K562 (cell line): ENCODE measurements around the gene SNUPN. TPM values are rescaled to one million over a fixed set of nuclear protein-coding genes. Genes with fewer than 3 reads are reported as not detected.
A peak's percentile ranks its signal among the peaks of the same experiment; 100 is the strongest.

ENCODE experiments used
- BRF1 ChIP-seq: IDR thresholded peaks from 3 replicates; pipeline ENCODE4 v1.6.1; 2011; ENCODE audit warnings: borderline replicate concordance, mild to moderate bottlenecking; ENCODE audit not compliant: insufficient read length; ENCODE audit errors: extremely low read depth
- CHD1 ChIP-seq: fragments of 200-600 bp; sonication (generic); IDR thresholded peaks from one replicate; pipeline ENCODE4 v1.6.1; 2012; ENCODE audit warnings: mild to moderate bottlenecking, moderate library complexity, low read length, inconsistent platforms
- ETV1 ChIP-seq: fragments of 450-650 bp; conservative IDR thresholded peaks from 2 replicates; pipeline ENCODE4 v1.6.1; 2016; ENCODE audit warnings: missing genetic modification characterization, control low read depth, low read depth, missing compliant biosample characterization
- EWSR1 ChIP-seq: fragments of 450-650 bp; IDR thresholded peaks from 2 replicates; pipeline ENCODE4 v1.6.1; 2018; ENCODE audit warnings: borderline replicate concordance, mild to moderate bottlenecking, low read depth, moderate library complexity; ENCODE audit not compliant: partially characterized antibody
- ILF3 ChIP-seq: fragments of 450-650 bp; IDR thresholded peaks from 2 replicates; pipeline ENCODE4 v1.6.1; 2018; ENCODE audit warnings: antibody characterized with exemption, mild to moderate bottlenecking, moderate library complexity, borderline replicate concordance
- JUNB ChIP-seq: fragments of 450-650 bp; formaldehyde crosslinking; conservative IDR thresholded peaks from 2 replicates; pipeline ENCODE4 v1.4.0; 2020; ENCODE audit warnings: mild to moderate bottlenecking
- POLR3G ChIP-seq: IDR thresholded peaks from 2 replicates; pipeline ENCODE4 v1.6.1; 2011; ENCODE audit not compliant: insufficient read length, insufficient replicate concordance; ENCODE audit errors: extremely low read depth
- SP1 ChIP-seq: sonication (generic); formaldehyde crosslinking; IDR thresholded peaks from 2 replicates; pipeline ENCODE4 v1.8.1; 2022; ENCODE audit warnings: mild to moderate bottlenecking, missing genetic modification reagents
- ZC3H4 ChIP-seq: sonication (generic); formaldehyde crosslinking; IDR thresholded peaks from 2 replicates; pipeline ENCODE4 v1.9.0; 2021; ENCODE audit warnings: missing genetic modification reagents, borderline replicate concordance
- ZNF121 ChIP-seq: sonication (generic); formaldehyde crosslinking; conservative IDR thresholded peaks from 2 replicates; pipeline ENCODE4 v1.8.0; 2022; ENCODE audit warnings: missing genetic modification reagents
- ZNF212 ChIP-seq: fragments of 450-650 bp; formaldehyde crosslinking; IDR thresholded peaks from 2 replicates; pipeline ENCODE4 v1.4.0; 2020; ENCODE audit warnings: mild to moderate bottlenecking
- ZNF253 ChIP-seq: fragments of 250-450 bp; sonication (Bioruptor Pico); conservative IDR thresholded peaks from 2 replicates; pipeline ENCODE4 v1.6.1; 2021; ENCODE audit warnings: mild to moderate bottlenecking
- ZNF282 ChIP-seq: sonication (generic); formaldehyde crosslinking; IDR thresholded peaks from 2 replicates; pipeline ENCODE4 v1.8.1; 2023; ENCODE audit warnings: missing genetic modification reagents
- ZNF444 ChIP-seq: fragments of 250-450 bp; sonication (Bioruptor Pico); IDR thresholded peaks from 2 replicates; pipeline ENCODE4 v1.4.0; 2020; ENCODE audit warnings: mild to moderate bottlenecking, moderate library complexity
- ZNF699 ChIP-seq: fragments of 250-450 bp; sonication (Bioruptor Pico); IDR thresholded peaks from 2 replicates; pipeline ENCODE4 v1.8.0; 2021; ENCODE audit warnings: mild to moderate bottlenecking, moderate library complexity; ENCODE audit not compliant: insufficient replicate concordance
- ZZZ3 ChIP-seq: fragments of 450-650 bp; IDR thresholded peaks from 2 replicates; pipeline ENCODE4 v1.6.1; 2016; ENCODE audit warnings: antibody characterized with exemption, mild to moderate bottlenecking, moderate library complexity
- polyA plus RNA-seq, 8 experiments: library from polyadenylated mRNA; depleted of rRNA in 4 of 8; stranded (reverse) in 5 of 8; unstranded in 3 of 8; fragments of >200 nt; fragmentation: Nextera tagmentation in 2 of 8; fragmentation: Illumina TruSeq in 1 of 8; extraction: Ambion mirVana in 2 of 8; extraction: Trizol in 1 of 8; gene quantifications; 2 replicates each; pipeline versions ENCODE4 v1.2.1 to v1.2.3, GENCODE V29; 2011 to 2014; ENCODE audit warnings: inconsistent platforms in 1 of 8, missing spikeins in 1 of 8
- total RNA-seq, 7 experiments: library from RNA; depleted of rRNA in 6 of 7; stranded (reverse); fragments of >200 nt in 6 of 7; fragmentation: Illumina TruSeq in 2 of 7; extraction: Trizol in 2 of 7; gene quantifications; 2 replicates each; pipeline versions ENCODE4 v1.2.1 to v1.2.3, GENCODE V29; 2011 to 2021; ENCODE audit warnings: low replicate concordance in 1 of 7
- TF ChIP-seq, protein P1 (sequence below), 2 experiments: fragments of 450-650 bp; formaldehyde crosslinking in 1 of 2; IDR thresholded peaks; 2 replicates each; pipeline versions ENCODE4 v1.4.0 to v1.6.1; 2014 to 2020; ENCODE audit warnings: mild to moderate bottlenecking in 2 of 2, borderline replicate concordance in 1 of 2, low read depth in 1 of 2

Gene SNUPN
- total and polyA plus RNA-seq, 9 of the 15 experiments (the other 6 are each of a cell fraction or from before 2014, with no cell fraction given) = 32.2 to 78.3 (median 40.0) TPM

DNA sequence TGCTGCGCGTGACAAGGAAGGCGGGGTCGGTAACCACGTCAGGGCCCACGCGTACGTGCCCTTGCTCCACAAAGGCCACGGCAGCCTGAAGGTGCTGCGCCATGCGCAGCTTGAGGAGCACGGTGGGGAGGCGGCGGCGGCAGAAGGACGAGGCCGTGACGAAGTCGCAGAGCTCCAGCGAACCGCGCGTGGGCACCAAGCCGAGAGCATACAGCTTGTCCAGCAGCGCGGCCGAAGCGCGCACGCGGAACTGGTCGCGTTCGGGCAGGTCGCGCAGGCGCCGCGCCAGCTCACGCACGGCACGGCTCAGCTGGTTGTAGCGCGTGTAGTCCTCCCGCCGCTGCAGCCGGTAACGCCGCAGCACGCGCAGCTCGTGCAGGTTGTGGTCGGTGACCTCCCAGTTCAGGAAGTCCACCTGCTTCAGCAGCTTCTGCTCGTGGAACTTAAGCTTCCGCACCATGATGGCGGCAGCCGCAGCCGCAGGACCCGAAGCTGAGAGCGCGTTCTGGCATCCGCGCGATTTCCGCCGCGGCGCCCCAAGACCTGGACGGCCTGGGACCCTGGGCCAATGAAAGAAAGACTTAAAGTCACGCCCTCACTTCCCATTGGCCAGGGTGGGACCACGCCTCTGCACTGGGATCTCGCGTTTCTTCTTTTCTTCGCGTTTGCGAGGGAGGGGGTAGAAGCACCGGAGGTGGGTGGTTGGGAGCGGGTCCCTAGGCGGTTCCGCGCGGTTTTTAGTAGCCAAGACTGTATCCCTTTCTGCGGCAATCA lies 14.4 kb upstream of the SNUPN start, which contains the start of gene IMP3 (continued):
- no peak for TF ChIP-seq ZNF212 (CRISPR knock-in tag)
- TF ChIP-seq ZNF444 (CRISPR knock-in tag) = no peak
- TF ChIP-seq SP1 (CRISPR knock-in tag) = peak; percentile 72; the same call in 1 of the 2 replicates
- TF ChIP-seq JUNB = no peak
- TF ChIP-seq, protein P1, sequence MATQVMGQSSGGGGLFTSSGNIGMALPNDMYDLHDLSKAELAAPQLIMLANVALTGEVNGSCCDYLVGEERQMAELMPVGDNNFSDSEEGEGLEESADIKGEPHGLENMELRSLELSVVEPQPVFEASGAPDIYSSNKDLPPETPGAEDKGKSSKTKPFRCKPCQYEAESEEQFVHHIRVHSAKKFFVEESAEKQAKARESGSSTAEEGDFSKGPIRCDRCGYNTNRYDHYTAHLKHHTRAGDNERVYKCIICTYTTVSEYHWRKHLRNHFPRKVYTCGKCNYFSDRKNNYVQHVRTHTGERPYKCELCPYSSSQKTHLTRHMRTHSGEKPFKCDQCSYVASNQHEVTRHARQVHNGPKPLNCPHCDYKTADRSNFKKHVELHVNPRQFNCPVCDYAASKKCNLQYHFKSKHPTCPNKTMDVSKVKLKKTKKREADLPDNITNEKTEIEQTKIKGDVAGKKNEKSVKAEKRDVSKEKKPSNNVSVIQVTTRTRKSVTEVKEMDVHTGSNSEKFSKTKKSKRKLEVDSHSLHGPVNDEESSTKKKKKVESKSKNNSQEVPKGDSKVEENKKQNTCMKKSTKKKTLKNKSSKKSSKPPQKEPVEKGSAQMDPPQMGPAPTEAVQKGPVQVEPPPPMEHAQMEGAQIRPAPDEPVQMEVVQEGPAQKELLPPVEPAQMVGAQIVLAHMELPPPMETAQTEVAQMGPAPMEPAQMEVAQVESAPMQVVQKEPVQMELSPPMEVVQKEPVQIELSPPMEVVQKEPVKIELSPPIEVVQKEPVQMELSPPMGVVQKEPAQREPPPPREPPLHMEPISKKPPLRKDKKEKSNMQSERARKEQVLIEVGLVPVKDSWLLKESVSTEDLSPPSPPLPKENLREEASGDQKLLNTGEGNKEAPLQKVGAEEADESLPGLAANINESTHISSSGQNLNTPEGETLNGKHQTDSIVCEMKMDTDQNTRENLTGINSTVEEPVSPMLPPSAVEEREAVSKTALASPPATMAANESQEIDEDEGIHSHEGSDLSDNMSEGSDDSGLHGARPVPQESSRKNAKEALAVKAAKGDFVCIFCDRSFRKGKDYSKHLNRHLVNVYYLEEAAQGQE (IDR thresholded peaks at IDR 0.05; ENCODE audit: borderline replicate concordance) = peak; percentile 88
- TF ChIP-seq, protein P1 (CRISPR knock-in tag; IDR thresholded peaks at IDR 0.05; ENCODE audit: low read depth) = peak; percentile 30; the same call in 1 of the 2 replicates
- TF ChIP-seq ETV1 = no peak; the same call in 1 of the 2 replicates
- 0 out of 2 replicates have a peak, but pooled peaks have one; percentile 2 for TF ChIP-seq ZNF121 (CRISPR knock-in tag)
- TF ChIP-seq ZZZ3 = no peak
- TF ChIP-seq BRF1 = no peak
- TF ChIP-seq EWSR1 = no peak
- TF ChIP-seq ZC3H4 (CRISPR knock-in tag) = peak; percentile 71; the same call in 1 of the 2 replicates
- no peak for TF ChIP-seq ILF3
- TF ChIP-seq ZNF253 (CRISPR knock-in tag) = no peak
- TF ChIP-seq CHD1 = peak; percentile 73
- TF ChIP-seq ZNF699 (CRISPR knock-in tag) = no peak
- TF ChIP-seq POLR3G = no peak
- peak; percentile 91; the same call in 1 of the 2 replicates for TF ChIP-seq ZNF282 (CRISPR knock-in tag)
